KOPT-K1 (cell line): ENCODE data around the gene CST3.

Source experiments
- H3K27ac ChIP-seq: fragments of 200-600 bp; sonication (generic); 2 replicates; pipeline ENCODE4 v1.5.1; 2016; ENCODE audit warnings: antibody characterized with exemption, mild to moderate bottlenecking, low read depth, low read length; ENCODE audit not compliant: poor library complexity, severe bottlenecking
- H3K36me3 ChIP-seq: fragments of 200-600 bp; sonication (generic); 2 replicates; pipeline ENCODE4 v1.5.1; 2017; ENCODE audit warnings: antibody characterized with exemption, mild to moderate bottlenecking, low read length, moderate library complexity; ENCODE audit not compliant: insufficient read depth
- H3K9me3 ChIP-seq: fragments of 200-600 bp; sonication (generic); 2 replicates; pipeline ENCODE4 v1.5.1; 2017; ENCODE audit warnings: antibody characterized with exemption, low read length, mild to moderate bottlenecking; ENCODE audit not compliant: insufficient read depth, poor library complexity, severe bottlenecking

CST3 gene

DNA sequence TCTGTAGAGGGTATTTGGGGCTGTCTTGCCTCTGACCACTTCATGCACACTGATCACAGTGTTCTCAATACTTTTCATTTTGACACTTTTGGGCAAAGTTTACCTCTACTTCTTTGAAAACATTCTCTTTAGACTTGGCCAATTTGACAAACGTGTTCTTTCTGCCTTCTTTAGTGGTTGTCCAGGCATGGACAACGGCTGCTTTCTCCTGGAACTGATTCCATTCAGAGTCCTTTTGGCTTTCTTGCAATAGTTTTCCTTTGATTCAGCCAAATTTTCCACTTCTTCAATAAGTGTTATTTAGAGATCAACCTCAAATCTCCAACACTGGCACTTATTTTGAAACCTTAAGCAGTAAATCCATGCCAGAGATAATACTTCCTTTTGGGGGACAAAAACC lies 25.4 kb downstream of the CST3 start:
- Histone ChIP-seq H3K36me3 (no peaks in the 10 kb centered on the region), H3K27ac (no peak overlapping the region), H3K9me3 (no peaks in the 10 kb centered on the region)

DNA sequence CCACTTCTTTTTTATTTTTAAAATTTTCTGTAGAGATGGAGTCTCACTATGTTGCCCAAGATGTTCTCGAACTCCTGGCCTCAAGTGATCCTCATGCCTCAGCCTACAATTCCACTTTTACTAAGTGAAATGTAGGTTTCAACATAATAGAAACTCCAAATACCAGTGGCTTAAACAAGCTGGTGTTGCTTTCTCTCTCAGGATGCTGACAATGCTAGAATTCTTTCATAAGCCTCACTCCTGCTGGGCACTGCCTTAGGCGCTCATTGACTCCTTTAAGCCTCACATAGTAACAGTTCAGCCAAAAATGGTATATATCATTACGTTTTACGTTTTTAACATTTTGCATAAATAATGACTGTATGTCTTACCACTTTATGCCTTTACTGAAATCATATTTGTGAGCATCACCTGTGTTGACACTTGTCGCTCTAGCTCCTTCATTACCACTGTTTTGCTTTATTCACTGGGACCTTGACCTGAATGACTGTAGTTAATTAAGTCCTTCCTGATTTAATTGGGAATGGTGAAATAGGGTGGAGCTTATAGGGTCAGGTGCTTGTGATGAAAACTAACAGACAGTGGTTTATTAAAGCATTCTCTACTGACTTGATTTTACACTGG lies 28.2 kb downstream of the CST3 start:
- no peaks in the 10 kb centered on the region for H3K9me3 ChIP-seq
- H3K36me3 ChIP-seq: no peaks in the 10 kb centered on the region
- H3K27ac ChIP-seq: no peak overlapping the region

DNA sequence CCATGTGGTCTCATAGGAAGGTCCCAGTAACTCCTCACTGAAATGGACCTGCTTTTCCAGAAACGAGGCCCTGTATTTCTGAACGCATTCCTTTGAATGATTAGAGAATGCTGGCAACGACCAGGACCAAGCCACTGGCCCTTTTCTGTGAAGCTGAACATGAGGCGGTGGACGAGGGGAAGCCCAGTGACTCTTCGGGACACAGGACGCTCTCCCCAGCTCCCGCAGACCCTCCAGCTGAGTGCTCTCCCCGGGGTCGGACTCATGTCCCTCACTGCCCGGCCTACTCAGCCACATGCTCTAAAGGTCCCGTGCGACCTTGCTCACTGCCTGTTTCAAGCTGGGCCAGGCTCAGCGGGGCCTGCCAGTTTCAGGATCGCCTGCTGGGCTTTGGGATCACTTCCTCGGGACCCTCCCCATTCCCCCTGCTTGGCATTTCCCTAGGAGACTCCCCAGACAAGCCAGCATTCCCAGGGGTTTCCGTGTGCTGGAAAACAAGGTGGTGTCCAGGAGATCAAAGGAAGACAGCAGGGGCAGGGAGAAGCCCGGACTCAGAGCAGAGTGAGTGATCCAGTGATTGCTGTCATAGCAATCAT lies 29.4 kb downstream of the CST3 start:
- no peak overlapping the region for H3K27ac ChIP-seq
- H3K36me3 ChIP-seq: no peaks in the 10 kb centered on the region
- no peaks in the 10 kb centered on the region for H3K9me3 ChIP-seq

DNA sequence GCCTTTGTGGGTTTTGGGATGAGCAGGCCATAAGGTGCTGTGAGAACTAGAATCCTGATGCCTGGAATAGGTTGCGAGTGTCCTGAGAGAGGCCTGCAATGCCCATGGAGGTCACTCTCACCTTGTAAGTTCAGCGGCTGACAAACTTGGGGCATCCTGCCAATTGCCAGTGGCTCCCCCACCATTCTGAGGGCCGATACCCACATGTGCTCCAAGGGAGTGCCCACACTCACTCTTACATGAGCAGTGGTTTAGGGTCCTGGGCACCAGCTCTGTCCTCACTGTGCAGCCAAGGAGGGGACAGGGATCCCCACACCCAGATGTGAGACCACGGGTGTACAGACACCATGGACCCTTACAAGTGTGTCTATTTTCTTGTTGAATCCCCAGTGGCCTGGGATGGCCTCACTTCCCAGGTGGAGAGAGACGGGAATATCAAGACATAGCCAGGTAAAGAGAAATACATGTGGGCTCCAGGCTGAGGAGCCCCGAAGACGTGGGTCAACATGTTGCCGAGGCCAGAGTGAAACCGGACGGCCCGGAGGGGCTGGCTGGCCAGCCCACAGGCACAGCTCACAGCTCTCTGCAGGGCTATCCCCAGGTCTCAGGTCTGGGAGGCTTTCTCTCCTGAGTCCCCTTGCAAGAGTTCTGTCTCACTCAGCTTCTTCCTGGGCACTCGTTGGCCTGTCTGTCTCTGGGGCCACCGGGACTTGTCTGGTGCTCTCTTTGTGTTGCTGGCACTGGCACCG lies 30.1 kb downstream of the CST3 start:
- Histone ChIP-seq H3K27ac (no peak overlapping the region), H3K9me3 (no peaks in the 10 kb centered on the region), H3K36me3 (no peaks in the 10 kb centered on the region)

DNA sequence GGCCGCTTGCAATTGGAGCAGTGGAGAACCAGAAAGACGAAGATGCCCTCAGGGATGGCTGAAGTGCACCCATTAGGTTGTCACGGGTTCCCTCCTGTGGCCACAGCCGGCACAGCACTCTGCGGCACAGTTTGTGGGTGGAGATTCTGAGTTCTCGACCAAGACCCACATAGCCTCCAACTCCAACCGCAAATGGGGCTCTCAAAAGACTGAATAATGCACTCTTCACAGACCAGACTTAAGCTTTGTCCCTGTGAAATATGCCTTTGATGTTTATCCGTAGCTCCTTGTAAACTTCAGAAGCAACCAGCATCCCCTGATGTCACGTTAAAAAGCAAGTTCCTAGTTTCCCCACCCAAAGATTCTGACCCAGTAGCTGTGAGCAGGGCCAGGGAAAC lies 31.1 kb downstream of the CST3 start:
- no peak overlapping the region for H3K27ac ChIP-seq
- H3K36me3 ChIP-seq: no peaks in the 10 kb centered on the region
- no peaks in the 10 kb centered on the region for H3K9me3 ChIP-seq

GRCh38 chr20:23605867-23606651 lies 31.7 kb downstream of the CST3 start, which contains the start of gene CST9:
Gene CST9, minus strand, starts transcription at chr20:23605917. Its CDS starts 53 bp downstream, at chr20:23605864.
- H3K36me3 ChIP-seq: no peaks in the 10 kb centered on the region
- no peaks in the 10 kb centered on the region for H3K9me3 ChIP-seq
- H3K27ac ChIP-seq: no peak within 1 kb of the TSS

- H3K9me3 ChIP-seq: no peaks in the 10 kb centered on the region
- H3K36me3 ChIP-seq: no peaks in the 10 kb centered on the region
- no peak overlapping the region for H3K27ac ChIP-seq
Observed at GRCh38 chr20:23604306-23604705, 33.4 kb downstream of the CST3 start.

GRCh38 chr20:23603321-23603720 lies 34.4 kb downstream of the CST3 start:
- Histone ChIP-seq H3K27ac (no peak overlapping the region), H3K9me3 (no peaks in the 10 kb centered on the region), H3K36me3 (no peaks in the 10 kb centered on the region)

- Histone ChIP-seq H3K27ac (no peak overlapping the region), H3K36me3 (no peaks in the 10 kb centered on the region), H3K9me3 (no peaks in the 10 kb centered on the region)
Observed at GRCh38 chr20:23602699-23603098, 35.1 kb downstream of the CST3 start.

DNA sequence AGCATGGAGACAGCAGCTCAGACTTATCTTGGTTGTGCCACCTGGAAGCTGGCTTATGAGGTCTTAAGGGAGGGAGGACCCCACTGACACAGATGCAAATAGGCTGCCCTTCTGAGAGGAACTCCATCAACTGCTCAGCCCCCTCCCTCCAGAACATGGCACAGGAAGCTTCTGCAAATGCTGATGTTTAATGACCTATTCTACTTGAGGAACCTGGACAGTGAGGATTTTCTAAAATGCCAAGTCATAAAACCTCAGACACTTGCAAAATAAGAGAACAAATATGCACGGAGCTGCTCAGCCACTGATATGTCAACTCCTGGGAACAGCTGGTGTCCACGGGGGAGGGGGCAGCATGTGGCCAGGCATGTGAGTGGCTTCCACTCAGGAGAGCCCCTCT lies 35.5 kb downstream of the CST3 start:
- Histone ChIP-seq H3K9me3 (no peaks in the 10 kb centered on the region), H3K36me3 (no peaks in the 10 kb centered on the region), H3K27ac (no peak overlapping the region)

DNA sequence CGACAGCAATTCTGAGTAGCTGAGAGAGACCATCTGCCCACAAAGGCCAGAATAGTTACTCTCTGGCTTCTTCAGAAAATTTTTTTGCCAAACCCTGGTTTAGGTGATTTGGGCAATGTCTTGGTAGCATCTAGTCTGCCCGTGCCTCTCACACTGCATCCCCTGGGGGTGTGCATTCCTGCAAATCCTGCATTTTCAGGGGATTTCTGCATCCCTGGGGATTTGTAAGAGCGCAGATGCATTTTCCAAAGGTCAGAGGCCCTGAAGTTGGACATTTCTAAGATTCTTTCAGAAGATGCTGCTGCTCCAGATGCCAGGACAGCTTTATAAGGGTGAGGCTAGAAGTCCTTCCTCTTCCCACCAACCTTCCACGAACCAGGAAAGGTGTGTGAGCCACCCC lies 36.0 kb downstream of the CST3 start:
- no peaks in the 10 kb centered on the region for H3K9me3 ChIP-seq
- H3K27ac ChIP-seq: no peak overlapping the region
- H3K36me3 ChIP-seq: no peaks in the 10 kb centered on the region

- Histone ChIP-seq H3K36me3 (no peaks in the 10 kb centered on the region), H3K9me3 (no peaks in the 10 kb centered on the region), H3K27ac (no peak overlapping the region)
Observed at GRCh38 chr20:23598481-23598880, 39.3 kb downstream of the CST3 start.

GRCh38 chr20:23596579-23597250 lies 41.0 kb downstream of the CST3 start:
- no peaks in the 10 kb centered on the region for H3K36me3 ChIP-seq
- no peaks in the 10 kb centered on the region for H3K9me3 ChIP-seq
- H3K27ac ChIP-seq: no peak overlapping the region

DNA sequence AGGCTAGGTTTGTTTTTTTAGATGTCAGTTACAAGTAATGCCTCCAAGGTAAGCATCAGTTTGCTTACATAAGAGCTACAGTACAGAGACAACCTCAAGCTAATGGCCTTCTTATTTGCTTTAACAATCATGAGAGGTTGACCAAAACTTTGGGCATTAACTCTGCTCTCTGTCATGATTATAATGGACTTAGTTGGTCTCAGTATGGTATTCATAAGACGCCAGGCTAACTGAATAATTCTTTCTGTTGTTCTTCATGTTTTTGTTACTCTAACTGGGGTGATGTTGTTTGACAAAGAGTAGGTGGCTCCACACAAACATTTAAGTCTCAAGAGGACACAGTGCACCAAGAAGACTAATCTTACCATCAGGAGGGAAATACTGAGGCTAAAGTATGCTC lies 41.8 kb downstream of the CST3 start:
- Histone ChIP-seq H3K9me3 (no peaks in the 10 kb centered on the region), H3K36me3 (no peaks in the 10 kb centered on the region), H3K27ac (no peak overlapping the region)
